H9 (cell line): Measurements from ENCODE around the gene CYP2B6. TPM values are rescaled to one million over a fixed set of nuclear protein-coding genes. Genes with fewer than 3 reads are reported as not detected.

Experiments
- DNase-seq: peaks from one replicate; pipeline ENCODE4 v3.0.0-alpha.2; 2017
- H2AFZ ChIP-seq: one replicate; pipeline ENCODE4 v1.6.1; 2013; ENCODE audit warnings: mild to moderate bottlenecking, low read length, control low read depth, moderate library complexity
- H2AK5ac ChIP-seq: 2 replicates; pipeline ENCODE4 v1.6.1; 2013; ENCODE audit warnings: low read length, control low read depth, mixed read lengths; ENCODE audit not compliant: insufficient read length
- H2BK120ac ChIP-seq: one replicate; pipeline ENCODE4 v1.6.1; 2013; ENCODE audit warnings: low read depth, mild to moderate bottlenecking, low read length, control low read depth, inconsistent platforms; ENCODE audit not compliant: poor library complexity, severe bottlenecking
- H2BK12ac ChIP-seq: 2 replicates; pipeline ENCODE4 v1.6.1; 2013; ENCODE audit warnings: low read length, control low read depth, mixed read lengths, low read depth; ENCODE audit not compliant: insufficient read length
- H2BK15ac ChIP-seq: 2 replicates; pipeline ENCODE4 v1.6.1; 2013; ENCODE audit warnings: low read depth, low read length, control low read depth
- H2BK20ac ChIP-seq: one replicate; pipeline ENCODE4 v1.6.1; 2013; ENCODE audit warnings: low read depth, mild to moderate bottlenecking, low read length, control low read depth, inconsistent platforms; ENCODE audit not compliant: poor library complexity, severe bottlenecking
- H2BK5ac ChIP-seq: 2 replicates; pipeline ENCODE4 v1.6.1; 2013; ENCODE audit warnings: low read length, control low read depth, mixed read lengths; ENCODE audit not compliant: insufficient read length
- H3K14ac ChIP-seq: 2 replicates; pipeline ENCODE4 v1.6.1; 2013; ENCODE audit warnings: low read length, control low read depth; ENCODE audit not compliant: insufficient read depth
- H3K18ac ChIP-seq: 2 replicates; pipeline ENCODE4 v1.6.1; 2013; ENCODE audit warnings: low read depth, mild to moderate bottlenecking, mixed read lengths, low read length, control low read depth; ENCODE audit not compliant: insufficient read length
- H3K23ac ChIP-seq: 2 replicates; pipeline ENCODE4 v1.6.1; 2013; ENCODE audit warnings: low read length, control low read depth, mixed read lengths, low read depth; ENCODE audit not compliant: insufficient read length
- H3K23me2 ChIP-seq: 2 replicates; pipeline ENCODE4 v1.6.1; 2013; ENCODE audit warnings: low read depth, mild to moderate bottlenecking, mixed read lengths, low read length, control low read depth; ENCODE audit not compliant: insufficient read length, poor library complexity, severe bottlenecking
- H3K27ac ChIP-seq: 2 replicates; pipeline ENCODE4 v1.5.1; 2013; ENCODE audit warnings: low read length, control low read depth, mixed read lengths, low read depth; ENCODE audit not compliant: insufficient read length
- H3K27me3 ChIP-seq: 2 replicates; pipeline ENCODE4 v1.6.1; 2013; ENCODE audit warnings: low read length, control low read depth, inconsistent platforms; ENCODE audit not compliant: insufficient read depth
- H3K4ac ChIP-seq: 2 replicates; pipeline ENCODE4 v1.6.1; 2013; ENCODE audit warnings: low read depth, mild to moderate bottlenecking, control low read depth, inconsistent platforms, low read length, moderate library complexity
- H3K4me1 ChIP-seq: 2 replicates; pipeline ENCODE4 v1.6.1; 2013; ENCODE audit warnings: low read length, control low read depth, inconsistent platforms; ENCODE audit not compliant: insufficient read depth
- H3K4me2 ChIP-seq: 2 replicates; pipeline ENCODE4 v1.6.1; 2013; ENCODE audit warnings: low read length, control low read depth, mixed read lengths; ENCODE audit not compliant: insufficient read length, insufficient read depth
- H3K56ac ChIP-seq: 2 replicates; pipeline ENCODE4 v1.6.1; 2013; ENCODE audit warnings: low read depth, mild to moderate bottlenecking, mixed read lengths, low read length, control low read depth; ENCODE audit not compliant: insufficient read length
- H3K79me1 ChIP-seq: 2 replicates; pipeline ENCODE4 v1.6.1; 2013; ENCODE audit warnings: low read depth, mild to moderate bottlenecking, moderate library complexity, low read length, control low read depth, inconsistent platforms; ENCODE audit not compliant: insufficient read depth, poor library complexity, severe bottlenecking
- H3K79me2 ChIP-seq: 2 replicates; pipeline ENCODE4 v1.6.1; 2013; ENCODE audit warnings: low read length, control low read depth, inconsistent platforms; ENCODE audit not compliant: insufficient read depth
- H3K9ac ChIP-seq: 2 replicates; pipeline ENCODE4 v1.6.1; 2013; ENCODE audit warnings: low read length, control low read depth, mixed read lengths; ENCODE audit not compliant: insufficient read length; ENCODE audit errors: extremely low read depth
- H3K9me3 ChIP-seq: one replicate; pipeline ENCODE4 v1.6.1; 2013; ENCODE audit warnings: low read depth, low read length, inconsistent platforms; ENCODE audit not compliant: control insufficient read depth
- H3T11ph ChIP-seq: one replicate; pipeline ENCODE4 v1.6.1; 2013; ENCODE audit warnings: mild to moderate bottlenecking, low read length, control low read depth, inconsistent platforms
- H4K20me1 ChIP-seq: one replicate; pipeline ENCODE4 v1.6.1; 2013; ENCODE audit not compliant: control insufficient read depth, insufficient read length, insufficient read depth
- H4K5ac ChIP-seq: 2 replicates; pipeline ENCODE4 v1.6.1; 2013; ENCODE audit warnings: low read depth, mild to moderate bottlenecking, mixed read lengths, low read length, control low read depth; ENCODE audit not compliant: insufficient read length
- H4K8ac ChIP-seq: replicated peaks from 2 replicates; pipeline ENCODE4 v1.6.1; 2013; ENCODE audit warnings: low read length, control low read depth, mixed read lengths, low read depth; ENCODE audit not compliant: insufficient read length
- H4K91ac ChIP-seq: 2 replicates; pipeline ENCODE4 v1.6.1; 2013; ENCODE audit warnings: low read depth, mild to moderate bottlenecking, moderate library complexity, mixed read lengths, low read length, control low read depth; ENCODE audit not compliant: insufficient read length
- H3K27ac Mint-ChIP-seq, 3 experiments: 2 replicates in 2 of 3; 3 replicates in 1 of 3; pipeline ENCODE4 v1.8.0; 2020 to 2021; ENCODE audit warnings: mixed read lengths in 3 of 3, mild to moderate bottlenecking in 1 of 3, moderate library complexity in 1 of 3
- H3K27me3 Mint-ChIP-seq: 2 replicates; pipeline ENCODE4 v1.8.0; 2021; ENCODE audit warnings: low read depth, mild to moderate bottlenecking, moderate library complexity, mixed read lengths
- H3K36me3 Mint-ChIP-seq, 3 experiments: 2 replicates in 2 of 3; 3 replicates in 1 of 3; pipeline ENCODE4 v1.8.0; 2020 to 2021; ENCODE audit warnings: low read depth in 3 of 3, mixed read lengths in 3 of 3; ENCODE audit not compliant: insufficient read depth in 1 of 3
- H3K4me1 Mint-ChIP-seq, 2 experiments: 2 replicates each; pipeline ENCODE4 v1.8.0; 2020; ENCODE audit warnings: mixed read lengths in 2 of 2
- H3K4me3 Mint-ChIP-seq, 2 experiments: 2 replicates in 1 of 2; 3 replicates in 1 of 2; pipeline ENCODE4 v1.8.0; 2020 to 2021; ENCODE audit warnings: mild to moderate bottlenecking in 2 of 2, mixed read lengths in 2 of 2, moderate library complexity in 1 of 2
- H3K9me3 Mint-ChIP-seq, 2 experiments: 2 replicates in 1 of 2; 3 replicates in 1 of 2; pipeline ENCODE4 v1.8.0; 2020; ENCODE audit warnings: mild to moderate bottlenecking in 2 of 2, mixed read lengths in 2 of 2, moderate library complexity in 1 of 2
- WGBS: extraction: QIAGEN DNeasy Blood & Tissue Kit; methylation state at CpG from one replicate; pipeline ENCODE4 v1.1.7; 2013; ENCODE audit warnings: missing lambda C conversion rate, low lambda C conversion rate, mixed read lengths; ENCODE audit not compliant: insufficient read length; ENCODE audit errors: extremely low coverage; 5-methylcytosine and 5-hydroxymethylcytosine counted together
- total RNA-seq: library from RNA; stranded (reverse); gene quantifications from 2 replicates; pipeline ENCODE4 v1.2.1, GENCODE V29; 2021
- TF ChIP-seq, protein P1 (sequence below): fragments of 200-600 bp; sonication (generic); conservative IDR thresholded peaks from 3 replicates; pipeline ENCODE4 v1.8.0; 2021; ENCODE audit warnings: antibody characterized with exemption, mild to moderate bottlenecking

The CYP2B6 gene
- total RNA-seq, 1 experiment from 2014 or later: 3.0 TPM

GRCh38 chr19:41009700-41010235 is 18.7 kb downstream of the CYP2B6 start:
- Histone ChIP-seq H2BK20ac (no peak overlapping the region), H3K79me2 (no peaks in the 10 kb centered on the region), H3K4ac (no peak overlapping the region), H2BK5ac (no peak overlapping the region), H3K9ac (no peak overlapping the region), H2AFZ (no peak overlapping the region), H2AK5ac (no peak overlapping the region), H3K23me2 (no peaks in the 10 kb centered on the region), H2BK15ac (no peak overlapping the region), H3K18ac (no peak overlapping the region), H2BK12ac (no peak overlapping the region), H3K14ac (no peak overlapping the region), H3K23ac (no peak overlapping the region), H3K4me1 (no peaks in the 10 kb centered on the region), H3K9me3 (no peaks in the 10 kb centered on the region), H4K8ac (no peak overlapping the region), H2BK120ac (no peak overlapping the region), H4K20me1 (no peaks in the 10 kb centered on the region), H4K91ac (no peak overlapping the region), H4K5ac (no peak overlapping the region), H3K27me3 (no peaks in the 10 kb centered on the region), H3K56ac (no peak overlapping the region), H3K79me1 (no peaks in the 10 kb centered on the region), H3T11ph (no peak overlapping the region), H3K4me2 (no peak overlapping the region), H3K27ac (no peak overlapping the region)
- Mint-ChIP-seq H3K4me1 (peaks cover 4 to 10% of the 10 kb centered on the region in 2 experiments), H3K9me3 (peaks cover 0 to 3% of the 10 kb centered on the region in 2 experiments; a peak in 3 of 5 replicates), H3K27me3 (peaks cover 11% of the 10 kb centered on the region), H3K4me3 (no peak overlapping the region; a peak in 1 of 5 replicates), H3K36me3 (peaks cover 0 to 3% (median 0%) of the 10 kb centered on the region in 3 experiments; a peak in 1 of 7 replicates), H3K27ac (peak overlapping the region in 1 of 3 experiments; percentile 27; a peak in 1 of 7 replicates)
- DNase-seq: no peak
- WGBS: no CpG with 5 or more reads among the region's 11 CpGs
- TF ChIP-seq, protein P1, sequence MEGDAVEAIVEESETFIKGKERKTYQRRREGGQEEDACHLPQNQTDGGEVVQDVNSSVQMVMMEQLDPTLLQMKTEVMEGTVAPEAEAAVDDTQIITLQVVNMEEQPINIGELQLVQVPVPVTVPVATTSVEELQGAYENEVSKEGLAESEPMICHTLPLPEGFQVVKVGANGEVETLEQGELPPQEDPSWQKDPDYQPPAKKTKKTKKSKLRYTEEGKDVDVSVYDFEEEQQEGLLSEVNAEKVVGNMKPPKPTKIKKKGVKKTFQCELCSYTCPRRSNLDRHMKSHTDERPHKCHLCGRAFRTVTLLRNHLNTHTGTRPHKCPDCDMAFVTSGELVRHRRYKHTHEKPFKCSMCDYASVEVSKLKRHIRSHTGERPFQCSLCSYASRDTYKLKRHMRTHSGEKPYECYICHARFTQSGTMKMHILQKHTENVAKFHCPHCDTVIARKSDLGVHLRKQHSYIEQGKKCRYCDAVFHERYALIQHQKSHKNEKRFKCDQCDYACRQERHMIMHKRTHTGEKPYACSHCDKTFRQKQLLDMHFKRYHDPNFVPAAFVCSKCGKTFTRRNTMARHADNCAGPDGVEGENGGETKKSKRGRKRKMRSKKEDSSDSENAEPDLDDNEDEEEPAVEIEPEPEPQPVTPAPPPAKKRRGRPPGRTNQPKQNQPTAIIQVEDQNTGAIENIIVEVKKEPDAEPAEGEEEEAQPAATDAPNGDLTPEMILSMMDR: no peak
